HepG2 (cell line): ENCODE results near the gene FAAP20. TPM values are rescaled to one million over a fixed set of nuclear protein-coding genes. Genes with fewer than 3 reads are reported as not detected.

Source experiments
- DNMT3B ChIP-seq: conservative IDR thresholded peaks from 2 replicates; pipeline ENCODE4 v1.6.1; 2016; ENCODE audit warnings: missing biosample characterization, control low read depth
- KMT2B ChIP-seq: IDR thresholded peaks from 2 replicates; pipeline ENCODE4 v1.6.1; 2016; ENCODE audit warnings: missing genetic modification reagents, missing compliant biosample characterization
- NR2C2 ChIP-seq: sonication (generic); formaldehyde crosslinking; IDR thresholded peaks from 2 replicates; pipeline ENCODE4 v1.4.0; 2020; ENCODE audit warnings: missing genetic modification reagents, mild to moderate bottlenecking, moderate library complexity, borderline replicate concordance
- RARG ChIP-seq: sonication (generic); formaldehyde crosslinking; IDR thresholded peaks from 2 replicates; pipeline ENCODE4 v1.4.0; 2020; ENCODE audit warnings: low read depth, mild to moderate bottlenecking, missing genetic modification reagents
- ZBTB2 ChIP-seq: sonication (generic); formaldehyde crosslinking; IDR thresholded peaks from 2 replicates; pipeline ENCODE4 v1.8.0; 2022; ENCODE audit warnings: low read depth, missing genetic modification reagents
- ZBTB21 ChIP-seq: sonication (generic); formaldehyde crosslinking; IDR thresholded peaks from 2 replicates; pipeline ENCODE4 v1.4.0; 2020; ENCODE audit warnings: missing genetic modification reagents
- ZNF17 ChIP-seq: sonication (generic); formaldehyde crosslinking; IDR thresholded peaks from 2 replicates; pipeline ENCODE4 v1.5.0; 2020; ENCODE audit warnings: mild to moderate bottlenecking, missing genetic modification reagents
- ZNF275 ChIP-seq: sonication (generic); formaldehyde crosslinking; IDR thresholded peaks from 2 replicates; pipeline ENCODE4 v1.8.0; 2022; ENCODE audit warnings: missing genetic modification reagents, mild to moderate bottlenecking, inconsistent platforms, borderline replicate concordance
- ZNF329 ChIP-seq: sonication (generic); formaldehyde crosslinking; IDR thresholded peaks from 2 replicates; pipeline ENCODE4 v1.9.0; 2021; ENCODE audit warnings: low read depth, mild to moderate bottlenecking, missing genetic modification reagents
- ZNF543 ChIP-seq: sonication (generic); formaldehyde crosslinking; IDR thresholded peaks from 2 replicates; pipeline ENCODE4 v1.4.0; 2020; ENCODE audit warnings: mild to moderate bottlenecking, missing genetic modification reagents
- ZNF737 ChIP-seq: sonication (generic); formaldehyde crosslinking; IDR thresholded peaks from 2 replicates; pipeline ENCODE4 v1.5.0; 2020; ENCODE audit warnings: missing genetic modification reagents, mild to moderate bottlenecking, borderline replicate concordance
- ZNF775 ChIP-seq: sonication (generic); formaldehyde crosslinking; IDR thresholded peaks from 2 replicates; pipeline ENCODE4 v1.4.0; 2020; ENCODE audit warnings: missing genetic modification reagents, mild to moderate bottlenecking, moderate library complexity, borderline replicate concordance
- polyA plus RNA-seq, 8 experiments: library from polyadenylated mRNA; depleted of rRNA in 3 of 8; stranded (reverse) in 7 of 8; unstranded in 1 of 8; fragments of >200 nt; fragmentation: Illumina TruSeq in 4 of 8; extraction: Trizol in 4 of 8; gene quantifications; 2 replicates each; pipeline versions ENCODE4 v1.2.1 to v1.2.3, GENCODE V29; 2011 to 2016; ENCODE audit warnings: low read depth in 4 of 8, missing spikeins in 1 of 8, mixed read lengths in 1 of 8; ENCODE audit not compliant: insufficient read depth in 1 of 8
- total RNA-seq, 5 experiments: library from RNA; depleted of rRNA; stranded (reverse); fragments of >200 nt; fragmentation: Illumina TruSeq; extraction: Trizol; gene quantifications; 2 replicates each; pipeline ENCODE4 v1.2.3, GENCODE V29; 2016; ENCODE audit warnings: low read depth in 1 of 5
- TF ChIP-seq, protein P1 (sequence below): sonication (generic); formaldehyde crosslinking; IDR thresholded peaks from 2 replicates; pipeline ENCODE4 v1.4.0; 2020; ENCODE audit warnings: missing genetic modification reagents, borderline replicate concordance
- TF ChIP-seq, protein P2 (sequence below): sonication (generic); formaldehyde crosslinking; conservative IDR thresholded peaks from 2 replicates; pipeline ENCODE4 v1.8.0; 2022; ENCODE audit warnings: low read depth, missing genetic modification reagents
- TF ChIP-seq, protein P3 (sequence below): IDR thresholded peaks from 2 replicates; pipeline ENCODE4 v1.6.1; 2016; ENCODE audit warnings: low read depth
- TF ChIP-seq, protein P4 (sequence below): IDR thresholded peaks from 2 replicates; pipeline ENCODE4 v1.6.1; 2016; ENCODE audit warnings: missing compliant biosample characterization, missing genetic modification reagents, borderline replicate concordance

Gene FAAP20
- total and polyA plus RNA-seq, 2 of the 13 experiments (the other 11 are each of a cell fraction or from before 2014, with no cell fraction given): 9.6 to 10.8 TPM

DNA sequence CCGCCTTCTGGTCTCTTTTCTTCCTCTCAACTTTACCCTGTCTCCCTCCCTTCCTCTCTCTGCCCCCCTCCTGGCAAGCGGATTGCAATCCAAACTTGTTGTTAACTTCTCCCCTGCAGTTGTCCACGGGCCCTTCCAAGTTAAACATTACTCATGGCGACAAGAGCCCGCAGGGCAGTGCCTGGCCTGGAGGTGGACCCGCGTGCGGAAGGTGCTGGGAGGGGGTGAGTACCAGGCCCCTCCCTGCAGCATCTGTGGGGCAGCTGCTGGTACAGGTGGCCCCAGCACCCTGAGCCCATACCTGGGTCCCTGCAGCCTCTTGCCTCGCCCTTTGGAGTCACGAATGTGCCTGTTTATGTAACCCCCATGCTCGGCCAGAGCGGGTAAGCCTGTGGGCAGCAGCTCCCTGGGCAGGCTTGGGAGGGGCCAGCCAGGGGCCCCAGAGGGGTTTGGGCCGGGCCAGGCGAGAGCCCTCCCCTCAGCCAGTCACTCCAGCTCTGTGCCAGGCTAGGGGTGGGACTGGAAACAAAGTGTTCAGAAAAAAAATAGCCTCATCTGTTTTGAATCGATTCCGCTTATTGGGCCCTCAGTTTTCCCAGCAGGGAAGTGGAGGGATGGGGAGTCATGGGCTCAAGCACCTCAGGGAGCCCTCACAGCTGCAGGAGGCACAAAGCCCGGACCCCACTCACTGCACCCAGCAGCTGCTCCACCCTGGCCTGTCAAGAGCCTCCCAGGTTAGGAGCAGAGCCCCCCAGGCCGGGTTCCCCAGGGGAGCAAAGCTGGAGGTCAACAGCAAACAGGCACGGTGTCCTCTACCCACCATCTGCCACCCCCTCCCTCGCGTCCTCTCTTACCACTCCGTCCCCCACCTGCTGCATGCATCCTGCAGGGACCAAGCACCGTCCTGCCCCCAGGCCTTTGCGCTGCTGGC lies 14.0 kb upstream of the FAAP20 start (continued):
- TF ChIP-seq ZNF275 (no peak), ZBTB2 (CRISPR knock-in tag) (no peak), ZNF737 (CRISPR knock-in tag) (no peak), KMT2B (CRISPR knock-in tag) (no peak), DNMT3B (no peak), ZNF775 (peak; percentile 38; the same call in 1 of the 2 replicates), ZNF329 (CRISPR knock-in tag) (no peak; the same call in 1 of the 2 replicates), ZBTB21 (CRISPR knock-in tag) (no peak), RARG (CRISPR knock-in tag) (no peak), NR2C2 (CRISPR knock-in tag) (no peak), ZNF17 (no peak), ZNF543 (CRISPR knock-in tag) (no peak; the same call in 1 of the 2 replicates)
- TF ChIP-seq, protein P1, sequence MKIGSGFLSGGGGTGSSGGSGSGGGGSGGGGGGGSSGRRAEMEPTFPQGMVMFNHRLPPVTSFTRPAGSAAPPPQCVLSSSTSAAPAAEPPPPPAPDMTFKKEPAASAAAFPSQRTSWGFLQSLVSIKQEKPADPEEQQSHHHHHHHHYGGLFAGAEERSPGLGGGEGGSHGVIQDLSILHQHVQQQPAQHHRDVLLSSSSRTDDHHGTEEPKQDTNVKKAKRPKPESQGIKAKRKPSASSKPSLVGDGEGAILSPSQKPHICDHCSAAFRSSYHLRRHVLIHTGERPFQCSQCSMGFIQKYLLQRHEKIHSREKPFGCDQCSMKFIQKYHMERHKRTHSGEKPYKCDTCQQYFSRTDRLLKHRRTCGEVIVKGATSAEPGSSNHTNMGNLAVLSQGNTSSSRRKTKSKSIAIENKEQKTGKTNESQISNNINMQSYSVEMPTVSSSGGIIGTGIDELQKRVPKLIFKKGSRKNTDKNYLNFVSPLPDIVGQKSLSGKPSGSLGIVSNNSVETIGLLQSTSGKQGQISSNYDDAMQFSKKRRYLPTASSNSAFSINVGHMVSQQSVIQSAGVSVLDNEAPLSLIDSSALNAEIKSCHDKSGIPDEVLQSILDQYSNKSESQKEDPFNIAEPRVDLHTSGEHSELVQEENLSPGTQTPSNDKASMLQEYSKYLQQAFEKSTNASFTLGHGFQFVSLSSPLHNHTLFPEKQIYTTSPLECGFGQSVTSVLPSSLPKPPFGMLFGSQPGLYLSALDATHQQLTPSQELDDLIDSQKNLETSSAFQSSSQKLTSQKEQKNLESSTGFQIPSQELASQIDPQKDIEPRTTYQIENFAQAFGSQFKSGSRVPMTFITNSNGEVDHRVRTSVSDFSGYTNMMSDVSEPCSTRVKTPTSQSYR (CRISPR knock-in tag): 0 out of 2 replicates have a peak, but pooled peaks have one; percentile 6
- TF ChIP-seq, protein P2, sequence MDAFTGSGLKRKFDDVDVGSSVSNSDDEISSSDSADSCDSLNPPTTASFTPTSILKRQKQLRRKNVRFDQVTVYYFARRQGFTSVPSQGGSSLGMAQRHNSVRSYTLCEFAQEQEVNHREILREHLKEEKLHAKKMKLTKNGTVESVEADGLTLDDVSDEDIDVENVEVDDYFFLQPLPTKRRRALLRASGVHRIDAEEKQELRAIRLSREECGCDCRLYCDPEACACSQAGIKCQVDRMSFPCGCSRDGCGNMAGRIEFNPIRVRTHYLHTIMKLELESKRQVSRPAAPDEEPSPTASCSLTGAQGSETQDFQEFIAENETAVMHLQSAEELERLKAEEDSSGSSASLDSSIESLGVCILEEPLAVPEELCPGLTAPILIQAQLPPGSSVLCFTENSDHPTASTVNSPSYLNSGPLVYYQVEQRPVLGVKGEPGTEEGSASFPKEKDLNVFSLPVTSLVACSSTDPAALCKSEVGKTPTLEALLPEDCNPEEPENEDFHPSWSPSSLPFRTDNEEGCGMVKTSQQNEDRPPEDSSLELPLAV (CRISPR knock-in tag): no peak
- TF ChIP-seq, protein P3, sequence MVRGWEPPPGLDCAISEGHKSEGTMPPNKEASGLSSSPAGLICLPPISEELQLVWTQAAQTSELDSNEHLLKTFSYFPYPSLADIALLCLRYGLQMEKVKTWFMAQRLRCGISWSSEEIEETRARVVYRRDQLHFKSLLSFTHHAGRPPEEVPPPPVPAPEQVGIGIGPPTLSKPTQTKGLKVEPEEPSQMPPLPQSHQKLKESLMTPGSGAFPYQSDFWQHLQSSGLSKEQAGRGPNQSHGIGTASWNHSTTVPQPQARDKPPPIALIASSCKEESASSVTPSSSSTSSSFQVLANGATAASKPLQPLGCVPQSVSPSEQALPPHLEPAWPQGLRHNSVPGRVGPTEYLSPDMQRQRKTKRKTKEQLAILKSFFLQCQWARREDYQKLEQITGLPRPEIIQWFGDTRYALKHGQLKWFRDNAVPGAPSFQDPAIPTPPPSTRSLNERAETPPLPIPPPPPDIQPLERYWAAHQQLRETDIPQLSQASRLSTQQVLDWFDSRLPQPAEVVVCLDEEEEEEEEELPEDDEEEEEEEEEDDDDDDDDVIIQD (CRISPR knock-in tag): peak; percentile 36; the same call in 1 of the 2 replicates
- TF ChIP-seq, protein P4, sequence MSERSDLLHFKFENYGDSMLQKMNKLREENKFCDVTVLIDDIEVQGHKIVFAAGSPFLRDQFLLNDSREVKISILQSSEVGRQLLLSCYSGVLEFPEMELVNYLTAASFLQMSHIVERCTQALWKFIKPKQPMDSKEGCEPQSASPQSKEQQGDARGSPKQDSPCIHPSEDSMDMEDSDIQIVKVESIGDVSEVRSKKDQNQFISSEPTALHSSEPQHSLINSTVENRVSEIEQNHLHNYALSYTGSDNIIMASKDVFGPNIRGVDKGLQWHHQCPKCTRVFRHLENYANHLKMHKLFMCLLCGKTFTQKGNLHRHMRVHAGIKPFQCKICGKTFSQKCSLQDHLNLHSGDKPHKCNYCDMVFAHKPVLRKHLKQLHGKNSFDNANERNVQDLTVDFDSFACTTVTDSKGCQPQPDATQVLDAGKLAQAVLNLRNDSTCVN (CRISPR knock-in tag): no peak
